GM12878 (cell line): Measurements from ENCODE around the gene ZNF783. TPM values are rescaled to one million over a fixed set of nuclear protein-coding genes. Genes with fewer than 3 reads are reported as not detected.

Experiments
- CREB1 ChIP-seq: IDR thresholded peaks from 2 replicates; pipeline ENCODE4 v1.6.1; 2012; ENCODE audit warnings: low read depth, mild to moderate bottlenecking, inconsistent platforms
- CREM ChIP-seq: IDR thresholded peaks from 2 replicates; pipeline ENCODE4 v1.6.1; 2014; ENCODE audit warnings: antibody characterized with exemption, low read depth
- IKZF1 ChIP-seq: fragments of 450-650 bp; conservative IDR thresholded peaks from 2 replicates; pipeline ENCODE4 v1.6.1; 2017; ENCODE audit warnings: antibody characterized with exemption, mild to moderate bottlenecking
- MXI1 ChIP-seq: fragments of 150-350 bp; IDR thresholded peaks from 2 replicates; pipeline ENCODE4 v1.6.1; 2011; ENCODE audit warnings: low read depth, mild to moderate bottlenecking, inconsistent platforms, low read length, improper control_type of control experiment
- NKRF ChIP-seq: fragments of 450-650 bp; conservative IDR thresholded peaks from 2 replicates; pipeline ENCODE4 v1.6.1; 2017; ENCODE audit warnings: mild to moderate bottlenecking, moderate library complexity
- POLR2A ChIP-seq: IDR thresholded peaks from 2 replicates; pipeline ENCODE4 v1.6.1; 2011; ENCODE audit warnings: low read depth, mild to moderate bottlenecking, low read length
- RAD51 ChIP-seq: fragments of 450-650 bp; IDR thresholded peaks from 2 replicates; pipeline ENCODE4 v1.6.1; 2016; ENCODE audit warnings: moderate library complexity, mild to moderate bottlenecking, inconsistent platforms
- RUNX3 ChIP-seq: IDR thresholded peaks from 2 replicates; pipeline ENCODE4 v1.6.1; 2012; ENCODE audit warnings: low read length, inconsistent platforms
- SMC3 ChIP-seq: IDR thresholded peaks from 2 replicates; pipeline ENCODE4 v1.6.1; 2011; ENCODE audit warnings: low read length, improper control_type of control experiment, borderline replicate concordance
- TCF12 ChIP-seq: IDR thresholded peaks from 2 replicates; pipeline ENCODE4 v1.6.1; 2011; ENCODE audit warnings: low read depth, mild to moderate bottlenecking, low read length
- TCF3 ChIP-seq: IDR thresholded peaks from 2 replicates; pipeline ENCODE4 v1.6.1; 2012; ENCODE audit warnings: low read depth, mild to moderate bottlenecking, low read length, borderline replicate concordance; ENCODE audit not compliant: insufficient read depth
- ZBED1 ChIP-seq: IDR thresholded peaks from 2 replicates; pipeline ENCODE4 v1.6.1; 2016; ENCODE audit warnings: borderline replicate concordance
- ZNF24 ChIP-seq: fragments of 450-650 bp; IDR thresholded peaks from 2 replicates; pipeline ENCODE4 v1.6.1; 2017; ENCODE audit warnings: antibody characterized with exemption, mild to moderate bottlenecking
- polyA plus RNA-seq, 11 experiments: library from polyadenylated mRNA; depleted of rRNA in 4 of 11; unstranded in 6 of 11; stranded (reverse) in 5 of 11; fragments of >200 nt; fragmentation: Nextera tagmentation in 4 of 11; fragmentation: Illumina TruSeq in 1 of 11; extraction: Ambion mirVana in 4 of 11; extraction: Trizol in 1 of 11; gene quantifications; 1 replicate in 1 of 11; 2 replicates in 10 of 11; pipeline versions ENCODE4 v1.2.1 to v1.2.3, GENCODE V29; 2011 to 2016; ENCODE audit warnings: inconsistent platforms in 2 of 11, missing spikeins in 2 of 11, low read depth in 1 of 11
- total RNA-seq, 4 experiments: library from RNA; depleted of rRNA in 3 of 4; stranded (reverse); fragments of >200 nt in 3 of 4; fragmentation: Illumina TruSeq in 1 of 4; extraction: Trizol in 1 of 4; gene quantifications; 2 replicates each; pipeline versions ENCODE4 v1.2.1 to v1.2.3, GENCODE V29; 2013 to 2021

ZNF783 gene
- total and polyA plus RNA-seq, 10 of the 15 experiments (the other 5 are each of a cell fraction or from before 2014, with no cell fraction given) = 2.0 to 14.4 (median 6.4) TPM

- TF ChIP-seq NKRF = 0 out of 2 replicates have a peak, but pooled peaks have one; percentile 53
- peak; percentile 97 for TF ChIP-seq TCF3
- TF ChIP-seq ZNF24 = no peak
- peak; percentile 83 for TF ChIP-seq CREB1
- peak; percentile 21; the same call in 1 of the 2 replicates for TF ChIP-seq RUNX3
- TF ChIP-seq SMC3 = no peak; the same call in 1 of the 2 replicates
- TF ChIP-seq MXI1 = peak; percentile 36; the same call in 1 of the 2 replicates
- no peak; the same call in 1 of the 2 replicates for TF ChIP-seq ZBED1
- no peak for TF ChIP-seq IKZF1
- TF ChIP-seq TCF12 = peak; percentile 91
- peak; percentile 82 for TF ChIP-seq POLR2A
- peak; percentile 50; the same call in 1 of the 2 replicates for TF ChIP-seq CREM
- no peak for TF ChIP-seq RAD51
Observed at GRCh38 chr7:149284850-149285585, 23.0 kb downstream of the ZNF783 start (continued).
